ENCODE measurements around the gene DLGAP1.

- TF ChIP-seq CREB5 (CRISPR knock-in tag; IDR thresholded peaks at IDR 0.05; ENCODE audit: low read depth) (no peak), PATZ1 (CRISPR knock-in tag; IDR thresholded peaks at IDR 0.05; ENCODE audit: borderline replicate concordance) (no peak), PPARA (CRISPR knock-in tag; IDR thresholded peaks at IDR 0.05; ENCODE audit: borderline replicate concordance) (no peak), ARNTL (CRISPR knock-in tag; IDR thresholded peaks at IDR 0.05; ENCODE audit: borderline replicate concordance, low read depth) (no peak), RARB (CRISPR knock-in tag; IDR thresholded peaks at IDR 0.05) (no peak)
These were observed 677.4 kb downstream of the DLGAP1 start for GRCh38 chr18:3777719-3778118.

Measured in SK-N-SH treated with all-trans-retinoic acid at 6 μM for 48 hours (cell line).